ENCODE data around the gene DNASE2.

The DNASE2 gene

DNA sequence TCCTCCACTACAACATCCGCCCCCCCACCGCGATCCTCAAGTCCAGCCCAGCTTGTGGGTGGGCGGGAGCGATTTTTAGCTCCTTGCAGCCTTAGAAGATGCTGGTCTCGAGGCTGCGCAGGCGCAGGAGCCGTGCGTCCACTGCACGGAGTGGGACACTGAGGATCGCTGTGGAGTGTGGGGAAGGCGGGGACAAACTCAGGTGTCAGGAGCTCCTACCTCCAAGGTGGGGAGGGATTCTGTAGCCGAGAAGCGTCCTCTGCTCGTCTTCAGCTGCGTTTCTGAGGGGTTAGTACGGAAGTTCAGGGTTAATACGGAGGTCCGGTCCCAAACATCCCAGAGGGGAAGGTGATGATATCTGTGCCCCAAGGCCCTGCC, 46.7 kb downstream of the DNASE2 start, which contains the start of gene RTBDN:
Gene RTBDN, minus strand, starts transcription at position 14 of the 378 bp plus-strand sequence. CDS start 4,600 bp downstream, outside the sequence.
- no peak for TF ChIP-seq CTCF (IDR thresholded peaks at IDR 0.05)
- no peaks in the 10 kb centered on the region for H3K36me3 ChIP-seq
- no peak within 1 kb of the TSS for H3K27ac ChIP-seq
- H3K27me3 ChIP-seq: peaks cover 100% of the 10 kb centered on the region
- peak within 1 kb of the TSS in 1 of 2 experiments; percentile 35 for H3K4me3 ChIP-seq (ENCODE audit: low read depth in 1 of 2, low read length in 1 of 2)
- peaks cover 0 to 10% of the 10 kb centered on the region in 2 experiments for H3K4me1 ChIP-seq (ENCODE audit: control insufficient read depth in 1 of 2, insufficient read depth in 1 of 2, low read depth in 1 of 2, low read length in 1 of 2)
- no peaks in the 10 kb centered on the region for H3K9me3 ChIP-seq

GRCh38 chr19:12833738-12834565, 47.3 kb downstream of the DNASE2 start:
- Histone ChIP-seq H3K4me1 (ENCODE audit: control insufficient read depth in 1 of 2, insufficient read depth in 1 of 2, low read depth in 1 of 2, low read length in 1 of 2) (peaks cover 0 to 10% of the 10 kb centered on the region in 2 experiments), H3K9me3 (no peaks in the 10 kb centered on the region), H3K4me3 (ENCODE audit: low read depth in 1 of 2, low read length in 1 of 2) (peak overlapping the region in 1 of 2 experiments; percentile 35), H3K27me3 (peaks cover 100% of the 10 kb centered on the region), H3K36me3 (no peaks in the 10 kb centered on the region), H3K27ac (no peak overlapping the region)
- no peak for TF ChIP-seq CTCF (IDR thresholded peaks at IDR 0.05)

- no peaks in the 10 kb centered on the region for H3K9me3 ChIP-seq
- no peaks in the 10 kb centered on the region for H3K36me3 ChIP-seq
- TF ChIP-seq CTCF (IDR thresholded peaks at IDR 0.05): no peak
- peaks cover 100% of the 10 kb centered on the region for H3K27me3 ChIP-seq
- H3K4me1 ChIP-seq (ENCODE audit: control insufficient read depth in 1 of 2, insufficient read depth in 1 of 2, low read depth in 1 of 2, low read length in 1 of 2): peaks cover 0 to 4% of the 10 kb centered on the region in 2 experiments
- H3K4me3 ChIP-seq (ENCODE audit: low read depth in 1 of 2, low read length in 1 of 2): no peak overlapping the region
- no peak overlapping the region for H3K27ac ChIP-seq
Measured at GRCh38 chr19:12833418-12833737, 47.9 kb downstream of the DNASE2 start.

- Histone ChIP-seq H3K27me3 (peaks cover 96% of the 10 kb centered on the region), H3K4me3 (ENCODE audit: low read depth in 1 of 2, low read length in 1 of 2) (no peak overlapping the region), H3K9me3 (no peaks in the 10 kb centered on the region), H3K4me1 (ENCODE audit: control insufficient read depth in 1 of 2, insufficient read depth in 1 of 2, low read depth in 1 of 2, low read length in 1 of 2) (peaks cover 3 to 5% of the 10 kb centered on the region in 2 experiments), H3K36me3 (no peaks in the 10 kb centered on the region), H3K27ac (no peak overlapping the region)
- TF ChIP-seq CTCF (IDR thresholded peaks at IDR 0.05): no peak
Measured at GRCh38 chr19:12828494-12828893, 52.8 kb downstream of the DNASE2 start.

- Histone ChIP-seq H3K4me1 (ENCODE audit: control insufficient read depth in 1 of 2, insufficient read depth in 1 of 2, low read depth in 1 of 2, low read length in 1 of 2) (peaks cover 3 to 5% of the 10 kb centered on the region in 2 experiments), H3K27ac (no peak overlapping the region), H3K27me3 (peaks cover 66% of the 10 kb centered on the region), H3K36me3 (no peaks in the 10 kb centered on the region), H3K4me3 (ENCODE audit: low read depth in 1 of 2, low read length in 1 of 2) (no peak overlapping the region), H3K9me3 (no peaks in the 10 kb centered on the region)
- no peak for TF ChIP-seq CTCF (IDR thresholded peaks at IDR 0.05)
Measured at GRCh38 chr19:12825254-12826131, 55.8 kb downstream of the DNASE2 start.

Measured in neutrophil (primary cell).